Effector memory CD4-positive, alpha-beta T cell (primary cell): ENCODE measurements around the gene CLEC7A.

Experiments used
- DNase-seq, 3 donors: peaks; one replicate each; pipeline ENCODE4 v3.0.0-alpha.2; 2020
- H3K27ac ChIP-seq: 2 replicates; pipeline ENCODE4 v1.7.0; 2013; ENCODE audit warnings: mild to moderate bottlenecking, low read length, moderate library complexity; ENCODE audit not compliant: insufficient read depth, poor library complexity, severe bottlenecking
- H3K27me3 ChIP-seq: replicated peaks from 2 replicates; pipeline ENCODE4 v1.7.0; 2013; ENCODE audit warnings: mild to moderate bottlenecking, low read length; ENCODE audit not compliant: insufficient read depth, control insufficient read depth, poor library complexity, severe bottlenecking
- H3K36me3 ChIP-seq: 2 replicates; pipeline ENCODE4 v1.7.0; 2013; ENCODE audit warnings: mild to moderate bottlenecking, low read length, moderate library complexity; ENCODE audit not compliant: control insufficient read depth, insufficient read depth
- H3K4me1 ChIP-seq: 2 replicates; pipeline ENCODE4 v1.7.0; 2013; ENCODE audit warnings: low read length, mild to moderate bottlenecking; ENCODE audit not compliant: control insufficient read depth, insufficient read depth, poor library complexity, severe bottlenecking
- H3K4me3 ChIP-seq: 2 replicates; pipeline ENCODE4 v1.7.0; 2013; ENCODE audit warnings: low read length, low read depth, mild to moderate bottlenecking; ENCODE audit not compliant: insufficient read depth, poor library complexity, severe bottlenecking
- H3K9me3 ChIP-seq: 2 replicates; pipeline ENCODE4 v1.7.0; 2013; ENCODE audit warnings: mild to moderate bottlenecking, low read length, moderate library complexity; ENCODE audit not compliant: control insufficient read depth

Gene CLEC7A

GRCh38 chr12:10101042-10101579 lies 28.9 kb downstream of the CLEC7A start:
- Histone ChIP-seq H3K36me3 (no peaks in the 10 kb centered on the region), H3K4me3 (no peak overlapping the region), H3K9me3 (no peaks in the 10 kb centered on the region), H3K4me1 (no peaks in the 10 kb centered on the region), H3K27ac (no peak overlapping the region), H3K27me3 (no peaks in the 10 kb centered on the region)
- no peak for DNase-seq

- Histone ChIP-seq H3K27me3 (no peaks in the 10 kb centered on the region), H3K4me3 (no peak within 1 kb of the TSS), H3K36me3 (no peaks in the 10 kb centered on the region), H3K9me3 (no peaks in the 10 kb centered on the region), H3K4me1 (no peaks in the 10 kb centered on the region), H3K27ac (no peak within 1 kb of the TSS)
- no peak for DNase-seq
Measured at GRCh38 chr12:10098791-10099190, 31.2 kb downstream of the CLEC7A start, which contains the start of gene CLEC1A. CLEC1A (minus strand) TSS chr12:10098985; CDS start chr12:10098922, 63 bp downstream.

- no peaks in the 10 kb centered on the region for H3K36me3 ChIP-seq
- H3K27ac ChIP-seq, result no peak overlapping the region
- H3K9me3 ChIP-seq, result no peaks in the 10 kb centered on the region
- no peak overlapping the region for H3K4me3 ChIP-seq
- no peak for DNase-seq
- no peaks in the 10 kb centered on the region for H3K4me1 ChIP-seq
- H3K27me3 ChIP-seq, result no peaks in the 10 kb centered on the region
Measured at GRCh38 chr12:10097521-10097920, 32.5 kb downstream of the CLEC7A start.

- H3K27me3 ChIP-seq, result no peaks in the 10 kb centered on the region
- no peak overlapping the region for H3K4me3 ChIP-seq
- no peaks in the 10 kb centered on the region for H3K36me3 ChIP-seq
- DNase-seq, result no peak
- no peak overlapping the region for H3K27ac ChIP-seq
- no peaks in the 10 kb centered on the region for H3K9me3 ChIP-seq
- no peaks in the 10 kb centered on the region for H3K4me1 ChIP-seq
Measured at GRCh38 chr12:10095971-10096370, 34.0 kb downstream of the CLEC7A start.

GRCh38 chr12:10094646-10095395 lies 35.2 kb downstream of the CLEC7A start:
- Histone ChIP-seq H3K27ac (no peak overlapping the region), H3K27me3 (no peaks in the 10 kb centered on the region), H3K36me3 (no peaks in the 10 kb centered on the region), H3K9me3 (no peaks in the 10 kb centered on the region), H3K4me1 (no peaks in the 10 kb centered on the region), H3K4me3 (no peak overlapping the region)
- no peak for DNase-seq

- Histone ChIP-seq H3K36me3 (no peaks in the 10 kb centered on the region), H3K4me1 (no peaks in the 10 kb centered on the region), H3K27me3 (no peaks in the 10 kb centered on the region), H3K9me3 (no peaks in the 10 kb centered on the region), H3K4me3 (no peak overlapping the region), H3K27ac (no peak overlapping the region)
- DNase-seq, result no peak
Measured at GRCh38 chr12:10088955-10089900, 40.8 kb downstream of the CLEC7A start.

- no peaks in the 10 kb centered on the region for H3K36me3 ChIP-seq
- H3K27me3 ChIP-seq, result no peaks in the 10 kb centered on the region
- no peak overlapping the region for H3K27ac ChIP-seq
- no peaks in the 10 kb centered on the region for H3K9me3 ChIP-seq
- DNase-seq, result no peak
- H3K4me3 ChIP-seq, result no peak overlapping the region
- H3K4me1 ChIP-seq, result no peaks in the 10 kb centered on the region
Measured at GRCh38 chr12:10088031-10088430, 42.0 kb downstream of the CLEC7A start.

GRCh38 chr12:10086387-10086786 lies 43.6 kb downstream of the CLEC7A start:
- no peak overlapping the region for H3K27ac ChIP-seq
- H3K9me3 ChIP-seq, result no peaks in the 10 kb centered on the region
- H3K27me3 ChIP-seq, result peaks cover 4% of the 10 kb centered on the region
- H3K4me1 ChIP-seq, result no peaks in the 10 kb centered on the region
- no peak for DNase-seq
- H3K36me3 ChIP-seq, result no peaks in the 10 kb centered on the region
- H3K4me3 ChIP-seq, result no peak overlapping the region

GRCh38 chr12:10084733-10085132 lies 45.3 kb downstream of the CLEC7A start:
- DNase-seq, result no peak
- Histone ChIP-seq H3K9me3 (no peaks in the 10 kb centered on the region), H3K4me1 (no peaks in the 10 kb centered on the region), H3K36me3 (no peaks in the 10 kb centered on the region), H3K4me3 (no peak overlapping the region), H3K27me3 (peaks cover 5% of the 10 kb centered on the region), H3K27ac (no peak overlapping the region)
